GM19467 (cell line): ENCODE measurements around the gene PANX1.
A peak's percentile ranks its signal among the peaks of the same experiment; 100 is the strongest.

Experiments
- ATAC-seq: cut with Tn5 transposase; IDR thresholded peaks from one replicate; pipeline ENCODE4 v1.9.1; 2021; ENCODE audit warnings: mild to moderate bottlenecking, moderate library complexity; ENCODE audit not compliant: unreplicated experiment

The PANX1 gene

DNA sequence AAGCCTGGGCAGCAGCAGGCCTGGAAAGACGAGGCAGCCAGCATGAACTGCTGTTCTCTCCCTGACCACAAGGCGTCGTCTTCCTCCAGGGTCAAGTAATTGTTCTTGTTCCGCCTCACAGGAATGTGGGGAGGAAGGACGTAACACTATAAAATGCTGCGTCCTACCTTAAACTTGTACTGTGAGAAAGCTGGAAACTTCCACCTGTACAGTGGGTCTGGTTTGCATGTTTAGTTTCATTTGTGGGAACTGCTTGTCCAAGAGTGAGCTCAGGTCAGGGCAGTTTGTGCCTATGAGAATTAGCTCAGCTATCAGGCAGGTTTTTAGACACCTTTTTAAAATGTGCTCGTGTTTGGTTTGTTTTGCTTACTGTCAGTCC is 55.2 kb downstream of the PANX1 start:
- ATAC-seq, result peak; percentile 64

DNA sequence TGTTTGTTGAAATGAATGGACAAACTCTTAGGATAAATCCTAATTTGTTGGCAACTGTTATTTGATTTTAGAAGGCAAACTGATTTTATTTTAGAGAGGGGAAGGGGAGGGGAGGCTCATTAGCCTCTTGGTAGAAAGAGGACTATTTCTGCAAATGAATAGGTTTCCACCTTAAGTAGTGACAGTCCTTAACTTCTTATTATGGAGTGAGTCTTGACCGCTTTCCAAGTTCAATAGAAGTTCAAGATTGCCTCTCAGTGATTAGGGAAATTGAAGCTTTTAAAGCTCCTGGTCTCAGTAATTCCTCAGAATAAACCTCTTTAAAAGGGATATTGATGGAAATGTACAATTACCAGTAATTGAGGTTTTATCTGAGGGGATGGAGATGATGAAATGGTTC is 55.7 kb downstream of the PANX1 start:
- ATAC-seq, result no peak

DNA sequence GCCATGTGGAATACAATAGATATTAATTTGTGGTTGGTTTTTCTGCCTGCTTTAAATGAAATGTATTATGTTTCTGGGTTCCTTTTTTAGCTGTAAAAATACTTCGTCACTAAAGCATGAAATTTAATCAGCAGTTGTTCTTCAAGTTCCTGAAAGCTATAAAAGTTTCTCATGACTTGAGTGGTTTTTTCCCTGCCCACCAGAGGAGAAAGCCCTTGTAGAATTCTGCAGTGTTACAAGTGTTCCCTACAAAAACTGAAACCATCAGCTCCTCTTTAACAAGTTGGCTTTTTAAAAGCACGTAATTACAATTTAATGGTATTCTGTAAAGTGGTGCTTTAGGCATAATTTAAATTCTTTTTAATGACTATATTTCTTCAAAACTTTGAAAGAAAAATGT is 56.2 kb downstream of the PANX1 start:
- no peak for ATAC-seq

DNA sequence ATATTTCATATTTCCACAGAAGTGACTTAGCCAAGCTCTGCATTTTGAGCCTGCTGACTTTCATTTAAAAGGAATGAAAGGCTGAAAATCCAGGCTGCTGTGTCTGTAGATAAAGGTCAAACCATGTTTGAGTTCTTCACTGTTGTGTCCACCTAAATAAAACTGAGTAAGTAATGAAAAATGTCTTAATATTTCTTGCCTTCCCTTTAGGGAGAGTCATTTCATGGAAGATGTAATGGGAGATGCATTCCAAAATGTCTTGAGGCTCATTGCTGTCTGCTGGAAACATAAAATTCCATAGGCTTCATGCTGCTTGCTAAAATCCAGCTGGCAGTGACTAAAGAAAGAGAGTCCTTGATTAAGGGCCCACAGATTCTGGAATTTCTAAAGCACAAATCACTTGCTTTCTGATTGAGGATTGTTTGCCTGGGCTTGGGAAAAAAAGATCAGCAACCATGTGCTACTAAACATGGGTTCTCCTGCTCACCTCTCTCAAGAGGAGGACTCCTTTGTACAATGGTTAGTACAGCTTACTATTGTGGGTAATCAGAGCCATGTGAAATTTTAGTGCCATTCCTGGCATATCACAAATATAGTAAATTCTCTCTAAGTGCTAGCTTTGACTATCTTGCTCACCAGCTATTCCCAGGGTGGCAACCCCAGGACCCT is 56.9 kb downstream of the PANX1 start:
- ATAC-seq, result no peak

DNA sequence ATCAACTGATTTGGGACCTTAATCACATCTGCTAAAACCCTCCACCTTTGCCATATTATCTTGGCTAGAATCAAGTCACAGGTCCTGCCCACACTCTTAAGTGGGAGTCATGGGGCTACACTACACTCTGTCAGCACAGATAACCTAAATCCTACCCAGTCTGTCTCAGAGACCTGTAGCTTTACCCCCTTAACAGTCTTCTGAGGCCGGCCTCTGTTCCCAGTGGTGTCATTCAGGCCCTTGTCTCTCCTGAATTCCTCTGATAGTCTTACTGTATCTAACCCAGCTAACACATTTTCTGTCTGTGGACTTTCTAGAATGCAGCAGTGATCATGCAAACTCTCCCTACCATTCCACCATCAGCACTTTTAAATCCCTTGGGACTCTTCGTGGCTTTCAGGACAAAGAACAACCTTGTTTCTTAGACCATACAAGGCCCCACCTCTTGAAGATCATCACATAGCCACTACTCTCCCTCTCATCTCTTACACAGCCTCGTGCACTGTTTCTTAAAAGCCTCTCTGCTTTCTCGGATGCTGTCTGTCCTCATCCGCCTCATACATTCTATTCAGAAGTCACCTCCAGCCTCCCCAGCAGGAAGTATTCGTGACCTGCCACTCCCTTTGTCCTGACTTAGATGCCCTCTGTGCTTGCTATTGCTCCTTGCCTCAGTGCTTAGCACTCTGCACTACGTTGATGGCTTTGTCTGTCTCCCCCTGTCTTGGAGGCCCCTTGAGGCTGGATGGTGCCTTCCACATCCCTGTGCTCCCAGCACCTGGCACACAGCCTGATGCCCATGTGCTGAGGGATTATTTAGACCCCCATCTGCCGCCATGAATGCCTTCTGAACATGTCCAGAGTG is 57.9 kb downstream of the PANX1 start:
- ATAC-seq, result no peak

DNA sequence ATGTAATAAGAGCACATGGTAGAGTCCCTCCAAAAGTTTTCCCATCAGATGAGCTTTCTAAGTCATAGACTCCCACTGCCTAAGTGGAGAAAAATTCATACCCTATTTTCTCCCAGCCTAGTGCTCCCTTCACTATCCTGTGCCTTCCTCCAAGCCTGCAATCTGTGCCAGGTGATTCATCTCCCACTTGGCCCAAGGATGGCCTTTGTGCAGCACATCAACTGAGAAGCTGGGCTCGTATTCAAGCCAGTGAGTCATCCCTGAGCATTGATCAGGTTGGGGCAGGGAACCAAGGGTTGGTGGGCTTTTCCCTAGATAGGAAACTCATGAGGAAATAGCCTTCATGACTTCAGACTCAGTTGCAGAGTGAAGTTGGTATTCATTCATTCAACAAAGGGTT is 64.6 kb downstream of the PANX1 start:
- no peak for ATAC-seq

DNA sequence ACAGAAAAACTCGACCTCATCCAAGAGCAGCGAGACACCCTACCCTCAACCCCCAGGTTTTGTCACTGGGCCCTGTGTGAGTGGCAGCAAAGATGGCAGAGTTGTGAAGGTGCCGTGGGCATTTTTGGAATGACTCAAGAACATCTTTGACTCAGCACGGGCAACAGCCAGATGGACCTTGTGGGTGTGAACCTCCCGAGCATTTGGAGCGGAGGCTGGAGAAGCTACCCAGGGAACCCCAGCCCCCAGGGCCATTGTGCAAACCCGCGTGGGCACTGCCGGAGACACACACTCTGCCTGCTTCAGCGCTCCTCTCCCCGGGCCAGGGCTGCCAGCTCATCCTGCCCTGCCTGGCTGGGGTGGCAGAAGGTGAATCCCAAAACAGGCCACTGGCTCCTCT is 66.1 kb downstream of the PANX1 start:
- no peak for ATAC-seq

DNA sequence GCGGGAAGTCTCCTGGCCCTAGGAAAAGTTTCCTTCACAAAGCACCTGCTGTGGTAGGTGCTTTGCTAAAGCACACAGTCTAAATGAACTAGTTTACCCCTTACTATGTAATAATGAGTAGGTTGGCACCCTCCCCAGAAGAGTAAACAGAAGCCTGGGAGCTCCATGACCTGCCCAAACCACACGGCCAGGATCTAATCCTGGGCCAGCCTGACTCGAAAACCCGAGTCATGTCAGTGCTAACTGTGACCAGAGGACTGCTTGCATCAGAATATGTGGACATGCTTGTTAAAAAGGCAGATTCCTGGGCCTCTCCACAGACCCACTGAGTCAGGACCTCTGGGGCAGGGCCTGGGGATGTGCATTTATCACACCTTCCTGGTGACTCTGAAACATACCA is 67.7 kb downstream of the PANX1 start:
- ATAC-seq, result no peak

DNA sequence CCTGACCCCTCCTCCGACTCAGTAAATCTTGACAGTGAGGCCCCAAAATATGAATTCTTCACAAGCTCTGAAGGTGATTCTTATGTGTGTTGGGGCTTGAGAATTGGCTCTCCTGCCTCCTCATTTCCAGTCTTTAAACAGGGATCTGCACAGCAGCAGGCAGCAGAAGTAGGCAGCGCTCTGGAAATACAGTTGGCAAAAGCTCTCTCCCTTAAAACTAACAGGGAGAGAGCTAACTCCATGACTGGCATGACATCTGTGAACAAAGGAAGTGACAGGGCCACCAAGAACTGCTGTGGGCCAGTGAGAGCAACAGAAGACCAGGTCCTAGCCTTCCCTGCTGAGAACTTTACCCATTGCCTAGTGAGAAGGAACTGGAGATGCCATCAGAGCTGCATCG is 70.1 kb downstream of the PANX1 start:
- no peak for ATAC-seq

DNA sequence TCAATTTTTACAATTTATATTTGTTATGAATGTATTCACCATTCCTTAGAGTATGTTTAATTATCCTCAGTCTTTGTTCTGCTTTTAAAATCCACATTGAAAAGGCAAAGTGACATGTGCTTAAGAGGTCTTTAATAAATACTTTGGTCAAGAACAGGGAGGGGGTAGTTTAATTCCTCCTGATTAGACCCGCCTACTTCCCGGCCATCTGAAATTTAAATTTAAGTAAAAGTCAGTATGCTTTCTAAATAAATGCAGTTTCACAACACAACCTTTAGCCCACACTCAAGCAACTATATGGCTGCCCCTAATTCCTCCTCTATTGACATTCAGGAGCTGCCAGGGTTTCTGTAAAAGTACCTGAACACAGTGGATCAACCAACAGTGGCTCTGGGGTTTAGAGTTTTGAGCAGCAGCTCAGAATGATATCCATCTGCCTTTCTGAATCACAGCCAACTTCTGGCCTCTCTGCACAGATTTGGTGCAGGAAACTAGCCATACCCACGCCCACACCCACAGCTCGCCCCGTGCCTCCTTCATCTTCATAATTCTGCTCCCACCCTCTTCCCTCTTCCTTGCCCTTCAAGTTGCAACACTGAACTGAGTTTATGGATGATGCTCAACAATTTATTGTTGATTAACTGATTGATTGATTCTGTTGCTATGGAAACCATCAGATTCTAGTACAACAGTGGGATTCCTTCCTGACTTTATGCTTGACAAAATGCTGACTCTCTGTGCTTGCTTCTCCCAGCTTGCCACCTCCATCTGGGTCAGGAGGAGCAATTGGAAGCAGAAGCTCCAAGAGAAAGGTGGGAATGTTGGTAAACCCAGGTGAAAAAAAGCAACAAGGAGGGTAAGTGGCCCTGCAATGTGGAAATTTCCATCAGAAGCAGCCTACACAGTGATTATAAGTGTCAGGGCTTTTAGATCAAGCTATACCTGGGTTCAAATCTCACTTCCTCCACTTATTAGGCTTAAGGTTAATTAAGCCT is 70.8 kb downstream of the PANX1 start:
- ATAC-seq, result no peak

DNA sequence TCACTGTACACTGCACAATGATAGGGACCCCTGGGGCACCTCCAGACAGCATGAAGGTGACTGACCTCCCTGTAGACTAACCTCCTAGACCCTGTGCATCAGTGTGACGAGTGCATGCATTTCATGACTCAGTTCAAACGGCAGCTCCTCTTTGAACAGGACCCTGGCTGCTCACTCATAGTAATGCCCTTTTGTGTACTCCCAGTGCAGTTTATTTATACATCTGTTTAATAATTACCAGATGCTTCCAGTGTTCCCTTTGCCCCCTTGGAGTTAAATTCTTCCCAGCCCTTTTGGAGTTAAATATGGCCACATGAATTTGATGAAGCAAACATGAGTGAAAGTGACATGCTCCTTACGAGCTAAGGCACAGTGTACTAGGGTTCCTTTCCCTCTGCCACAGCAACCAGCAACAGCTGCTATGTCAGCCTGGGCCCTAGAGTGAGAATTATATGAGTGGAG is 72.4 kb downstream of the PANX1 start:
- ATAC-seq, result no peak

DNA sequence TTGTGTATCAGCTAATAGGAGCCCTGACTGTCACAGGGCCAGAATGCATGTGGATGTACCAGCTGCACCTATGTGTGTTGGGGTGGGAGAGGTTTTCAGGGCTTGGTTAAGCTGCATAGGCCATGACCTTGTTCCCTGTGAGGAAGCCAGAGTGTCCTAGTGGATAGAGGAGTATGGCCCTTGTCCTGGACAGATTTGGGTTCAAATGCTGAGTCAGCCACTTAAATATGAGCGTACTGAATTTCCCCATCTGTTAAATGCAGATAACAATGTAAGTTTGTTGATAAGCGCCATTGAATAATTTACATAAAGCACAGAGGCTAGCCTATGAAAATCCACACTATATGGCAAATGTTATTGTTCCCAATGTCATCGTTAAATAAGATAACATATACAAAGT is 74.4 kb downstream of the PANX1 start:
- no peak for ATAC-seq

DNA sequence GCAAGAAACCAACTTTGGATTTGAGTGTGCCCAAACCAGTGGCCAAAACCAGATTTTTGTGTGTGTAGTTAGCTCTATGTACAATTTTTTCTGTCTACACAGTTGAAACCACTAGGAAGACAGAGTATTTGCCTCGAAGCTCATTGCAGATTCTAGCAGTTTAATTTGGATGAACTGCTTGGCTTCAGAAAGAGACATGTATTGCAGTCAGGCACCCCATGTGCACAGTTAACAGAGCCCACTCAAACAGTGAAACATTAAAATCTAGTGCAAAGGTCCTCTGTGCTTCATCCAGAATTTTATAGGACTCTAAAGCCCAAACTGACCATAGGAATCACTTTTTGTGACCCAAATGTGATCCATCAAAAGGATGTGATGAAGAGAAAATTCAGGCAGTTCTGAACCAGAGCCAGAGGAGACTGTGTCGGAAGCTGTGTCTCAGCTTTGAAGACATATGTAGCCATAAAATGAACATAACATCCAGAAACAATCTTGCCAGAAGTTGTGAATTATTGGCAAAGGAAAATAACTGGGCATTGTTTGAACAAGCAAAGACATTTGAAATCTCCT is 82.7 kb downstream of the PANX1 start:
- ATAC-seq, result no peak

DNA sequence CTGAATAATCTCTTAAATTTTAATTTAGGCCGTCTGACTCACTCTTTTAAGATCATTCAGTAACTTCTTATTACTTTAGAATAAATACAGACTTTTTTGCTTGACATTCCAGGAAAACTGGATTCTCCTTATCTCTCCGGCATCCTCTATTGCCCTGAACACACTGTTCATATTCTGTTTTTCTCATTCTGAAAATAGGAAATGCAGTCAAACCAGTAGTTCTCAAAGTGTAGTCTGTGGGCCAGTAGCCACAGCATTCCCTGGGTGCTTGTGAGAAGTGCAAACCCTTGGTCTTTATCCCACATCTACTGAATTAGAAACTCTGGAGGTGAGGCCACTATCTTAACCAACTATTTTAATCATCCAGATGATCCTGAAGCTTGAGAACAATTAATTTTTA is 84.3 kb downstream of the PANX1 start:
- ATAC-seq, result no peak

DNA sequence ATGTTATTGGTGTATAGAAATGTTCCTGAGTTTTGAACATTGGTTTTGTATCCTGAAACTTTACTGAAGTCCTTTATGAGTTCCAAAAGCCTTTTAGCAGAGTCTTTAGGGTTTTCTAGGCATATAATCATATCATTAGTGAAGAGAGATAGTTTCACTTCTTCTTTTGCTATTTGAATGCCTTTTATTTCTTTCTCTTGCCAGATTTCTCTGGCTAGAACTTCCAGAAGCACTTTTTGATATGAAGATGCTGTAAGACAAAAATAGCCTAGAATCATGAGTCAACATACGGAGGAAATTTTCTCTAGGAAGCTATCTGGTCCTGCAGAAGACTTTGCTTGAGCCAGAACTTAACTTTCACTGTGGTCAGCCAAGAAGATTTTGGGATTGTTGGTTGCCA is 89.1 kb downstream of the PANX1 start:
- no peak for ATAC-seq

DNA sequence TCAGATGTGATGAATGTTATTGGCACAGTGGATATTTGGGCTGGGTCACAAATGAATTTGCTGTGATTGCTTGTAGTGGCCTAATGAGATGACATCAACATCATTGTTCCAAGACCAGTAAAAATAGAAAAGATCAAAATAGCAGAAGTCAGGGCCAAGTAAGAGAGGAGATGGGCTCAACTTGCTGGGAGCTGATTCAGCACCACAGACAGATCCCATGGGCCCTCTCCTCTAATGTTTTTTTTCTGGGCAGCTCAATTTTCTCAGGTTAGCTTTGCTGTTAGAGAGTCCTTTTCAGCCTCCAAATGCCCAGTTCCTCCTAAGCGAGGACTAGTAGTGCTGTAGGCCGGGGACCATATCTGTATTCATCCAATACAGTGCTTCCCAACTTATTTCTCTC is 89.7 kb downstream of the PANX1 start:
- no peak for ATAC-seq

DNA sequence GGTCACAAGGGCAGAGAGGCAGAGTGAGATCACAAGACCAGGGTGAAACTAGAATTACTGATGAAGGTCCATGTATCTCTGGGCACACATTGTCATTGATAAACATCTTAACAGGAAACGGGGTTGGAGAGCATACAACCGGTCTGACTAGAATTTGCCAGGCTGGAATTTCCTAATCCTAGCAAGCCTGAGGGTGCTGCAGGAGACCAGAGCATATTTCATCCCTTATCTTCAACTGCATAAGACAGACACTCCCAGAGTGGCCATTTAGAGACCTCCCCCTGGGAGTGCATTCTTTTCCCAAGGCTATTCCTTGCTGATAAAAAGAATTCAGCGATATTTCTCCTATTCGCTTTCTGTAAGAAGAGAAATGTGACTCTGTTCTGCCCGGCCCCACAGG is 91.1 kb downstream of the PANX1 start:
- ATAC-seq, result no peak

DNA sequence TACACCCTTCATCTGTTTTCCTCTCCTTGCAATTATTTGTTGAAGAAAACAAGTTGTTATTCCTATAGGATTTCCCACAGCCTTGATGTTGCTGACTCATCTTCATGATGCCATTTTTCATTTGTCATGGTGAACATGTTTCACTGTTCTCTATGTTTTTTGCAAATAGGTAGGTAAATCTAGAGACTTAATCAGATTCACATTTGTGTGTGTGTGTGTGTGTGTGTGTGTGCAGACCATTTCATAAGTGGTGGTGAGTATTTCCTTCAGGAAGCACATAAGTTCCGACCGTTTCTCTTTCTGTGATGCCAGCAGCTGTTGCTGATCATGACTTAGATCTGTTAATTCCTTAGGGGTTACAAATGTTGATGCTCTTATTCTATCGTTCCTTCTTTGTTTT is 95.4 kb downstream of the PANX1 start:
- no peak for ATAC-seq
